ES-I3 (cell line): ENCODE results near the gene EXOG.

Experiments
- H3K36me3 ChIP-seq: 2 replicates; pipeline ENCODE4 v1.6.1; 2013; ENCODE audit warnings: mild to moderate bottlenecking, low read length, control low read depth, moderate library complexity; ENCODE audit not compliant: insufficient read depth
- H3K4me1 ChIP-seq: 2 replicates; pipeline ENCODE4 v1.6.1; 2013; ENCODE audit warnings: mild to moderate bottlenecking, control low read depth, low read length; ENCODE audit not compliant: insufficient read depth
- H3K9ac ChIP-seq: 2 replicates; pipeline ENCODE4 v1.6.1; 2013; ENCODE audit warnings: low read depth, mild to moderate bottlenecking, low read length, moderate library complexity
- H3K9me3 ChIP-seq: 2 replicates; pipeline ENCODE4 v1.6.1; 2013; ENCODE audit warnings: mild to moderate bottlenecking, low read length, moderate library complexity; ENCODE audit not compliant: control insufficient read depth, insufficient read depth

Gene EXOG

DNA sequence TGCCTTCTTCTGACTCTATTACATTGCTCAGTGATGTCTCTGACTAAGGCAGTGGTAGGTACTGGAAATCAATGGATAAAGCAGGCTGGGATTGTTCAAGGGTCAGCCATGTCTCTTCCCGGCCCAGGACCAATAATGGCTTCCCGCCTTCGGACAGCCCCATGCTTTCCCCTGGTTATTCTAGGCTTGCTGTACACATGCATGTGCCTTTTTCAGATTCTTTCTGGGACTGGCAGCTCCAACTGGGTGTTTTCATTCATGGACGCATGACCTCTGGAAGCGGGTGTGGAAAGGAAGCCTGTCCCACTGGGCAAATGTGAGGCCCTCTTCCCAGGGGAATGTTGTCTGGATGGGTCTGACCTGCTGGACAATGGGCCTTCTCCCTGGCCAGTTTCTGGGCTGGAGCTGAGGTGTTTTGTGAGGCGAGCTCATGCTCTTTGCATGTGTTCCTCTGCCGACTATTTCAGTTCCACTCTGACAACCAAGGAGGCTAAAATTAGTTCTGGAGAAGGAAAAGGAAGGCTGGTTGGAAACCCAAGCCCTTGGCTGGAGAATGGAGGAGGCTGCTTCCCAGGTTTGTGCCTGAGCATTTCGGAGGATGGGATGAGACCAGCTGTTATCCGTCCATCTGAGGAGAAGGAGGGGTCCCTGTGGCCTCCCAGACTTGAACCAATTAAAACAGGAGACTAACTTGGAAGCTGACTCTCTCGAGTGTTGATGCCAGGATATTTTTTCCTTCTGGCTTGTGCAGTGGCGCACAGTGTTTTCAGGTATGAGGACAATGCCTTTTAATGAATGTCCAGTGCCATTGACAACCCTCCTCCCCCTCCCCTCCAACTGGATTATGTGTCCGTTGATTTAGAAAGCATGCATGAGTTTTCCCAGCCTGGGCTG, 35.5 kb upstream of the EXOG start:
- Histone ChIP-seq H3K36me3 (no peaks in the 10 kb centered on the region), H3K9me3 (no peaks in the 10 kb centered on the region), H3K4me1 (peaks cover 18% of the 10 kb centered on the region; the same call in 1 of the 2 replicates), H3K9ac (no peak overlapping the region)

DNA sequence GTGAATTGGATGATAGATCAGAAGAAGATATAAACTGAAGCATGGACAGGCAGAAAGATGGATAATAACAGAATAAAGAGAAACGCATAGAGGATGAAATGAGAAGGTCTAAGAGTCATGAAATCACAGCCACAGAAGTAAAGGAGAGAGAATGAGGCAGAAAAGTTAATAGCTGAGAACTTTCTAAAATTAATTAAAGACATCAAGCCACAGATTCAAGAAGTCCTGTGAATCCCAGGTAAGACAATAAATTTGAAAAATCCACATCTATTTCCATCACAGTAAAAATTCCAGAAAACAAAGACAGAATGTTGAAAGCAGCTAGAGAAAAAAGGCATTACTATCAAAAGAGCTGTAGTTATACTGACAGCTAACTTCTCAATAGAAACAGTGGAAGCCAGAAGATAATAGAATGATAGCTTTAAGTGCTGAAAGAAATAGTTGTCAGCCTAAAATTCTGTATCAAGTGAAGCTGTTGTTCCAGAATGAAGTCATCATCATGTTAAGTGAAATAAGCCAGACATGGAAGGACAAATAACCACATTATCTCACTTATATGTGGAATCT, 30.5 kb upstream of the EXOG start:
- peaks cover 19% of the 10 kb centered on the region for H3K9me3 ChIP-seq
- H3K9ac ChIP-seq, result no peak overlapping the region

DNA sequence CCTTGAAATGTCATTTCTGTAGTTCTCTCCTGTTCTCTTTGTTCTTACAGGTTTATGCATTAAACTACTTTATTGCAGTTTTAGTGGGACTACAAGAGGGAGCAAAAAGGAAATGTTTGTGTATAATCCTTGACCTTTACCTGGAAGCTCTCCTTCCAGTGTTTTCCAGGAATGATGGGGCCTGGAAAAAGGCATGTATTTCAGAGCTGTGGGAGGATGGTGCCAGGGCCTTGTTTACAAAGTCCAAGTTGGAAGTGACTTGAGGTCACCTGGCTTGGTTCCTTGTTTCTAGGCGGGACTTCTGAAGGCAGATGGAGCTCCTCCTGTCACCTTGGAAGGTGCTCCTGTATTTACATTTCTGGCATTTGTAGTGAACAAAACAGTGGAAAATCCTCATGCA, 27.4 kb upstream of the EXOG start:
- Histone ChIP-seq H3K9me3 (peaks cover 21% of the 10 kb centered on the region), H3K36me3 (no peaks in the 10 kb centered on the region; the same call in 1 of the 2 replicates), H3K9ac (no peak overlapping the region), H3K4me1 (no peaks in the 10 kb centered on the region)

More for the DNA sequence above, 30.5 kb upstream of the EXOG start:
- Histone ChIP-seq H3K4me1 (no peaks in the 10 kb centered on the region), H3K36me3 (no peaks in the 10 kb centered on the region; the same call in 1 of the 2 replicates)

DNA sequence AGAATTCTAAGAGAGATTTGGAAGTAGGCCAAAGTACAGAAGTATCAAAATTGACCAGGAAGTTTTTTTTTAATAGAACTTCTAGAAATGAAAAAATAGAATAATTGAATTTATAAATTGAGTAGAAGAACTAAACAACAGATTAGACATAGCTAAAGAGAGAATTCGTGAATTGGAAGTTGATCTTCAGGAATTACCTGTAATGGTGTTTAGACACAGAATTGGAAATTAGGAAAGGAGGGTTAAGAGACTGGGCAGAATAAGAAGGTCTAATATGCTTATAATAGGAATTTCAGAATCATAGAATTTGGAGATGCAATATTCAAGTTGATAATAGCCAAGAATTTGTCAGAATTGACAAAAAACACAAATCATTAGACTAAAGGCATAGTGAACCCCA, 26.3 kb upstream of the EXOG start:
- no peaks in the 10 kb centered on the region; the same call in 1 of the 2 replicates for H3K36me3 ChIP-seq

DNA sequence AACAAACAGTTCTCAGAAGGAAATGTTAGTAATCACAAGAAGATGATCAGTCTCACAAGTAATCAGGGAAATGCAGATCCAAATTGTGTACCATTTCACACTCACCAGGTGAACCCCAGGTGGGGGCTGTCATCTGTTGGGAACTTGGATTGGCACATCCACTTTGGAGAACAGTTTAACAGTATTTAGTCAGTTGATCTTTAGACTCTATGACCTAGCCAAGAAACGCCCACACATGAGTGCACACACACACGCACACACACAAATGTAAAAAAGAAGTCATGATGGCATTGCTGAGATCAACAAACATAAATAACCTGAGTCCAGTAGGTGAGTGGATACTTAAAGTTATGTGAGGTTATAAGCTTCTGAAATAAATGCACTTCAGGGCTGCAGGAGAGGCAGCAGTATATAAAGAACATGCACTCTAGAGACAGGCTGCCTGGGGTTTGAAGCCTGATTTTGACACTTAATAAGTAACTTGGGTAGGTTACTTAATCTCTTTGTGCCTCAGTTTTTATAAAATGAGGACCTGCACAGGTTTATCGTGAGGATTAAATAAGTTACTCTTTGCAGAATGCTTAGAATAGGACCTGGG, 24.8 kb upstream of the EXOG start:
- Histone ChIP-seq H3K9ac (no peak overlapping the region), H3K36me3 (no peaks in the 10 kb centered on the region; the same call in 1 of the 2 replicates), H3K9me3 (peaks cover 18% of the 10 kb centered on the region), H3K4me1 (no peaks in the 10 kb centered on the region)

More for the DNA sequence above, 26.3 kb upstream of the EXOG start:
- H3K9ac ChIP-seq, result no peak overlapping the region
- peaks cover 21% of the 10 kb centered on the region for H3K9me3 ChIP-seq
- H3K4me1 ChIP-seq, result no peaks in the 10 kb centered on the region

DNA sequence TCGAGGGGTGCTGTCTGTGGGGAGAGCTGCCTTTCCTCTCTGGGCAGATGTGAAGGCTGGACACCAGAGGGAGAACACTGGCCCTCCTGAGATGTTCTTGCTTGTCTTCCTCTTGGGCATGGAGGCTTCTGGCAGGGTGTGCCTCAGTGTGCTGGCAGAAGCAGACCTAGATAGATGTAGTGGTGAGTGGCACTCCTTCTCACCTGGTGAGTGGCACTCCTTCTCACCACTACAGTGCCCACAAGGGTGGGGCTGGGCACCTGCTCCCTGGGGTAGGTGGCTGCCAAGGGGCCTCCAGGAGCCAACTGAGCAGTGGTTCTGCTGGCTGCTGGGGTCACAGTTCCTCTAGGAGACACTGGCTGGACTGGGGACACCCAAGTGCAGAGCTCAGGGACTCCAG, 23.8 kb upstream of the EXOG start:
- Histone ChIP-seq H3K9ac (no peak overlapping the region), H3K9me3 (peaks cover 18% of the 10 kb centered on the region), H3K4me1 (no peaks in the 10 kb centered on the region), H3K36me3 (no peaks in the 10 kb centered on the region; the same call in 1 of the 2 replicates)

DNA sequence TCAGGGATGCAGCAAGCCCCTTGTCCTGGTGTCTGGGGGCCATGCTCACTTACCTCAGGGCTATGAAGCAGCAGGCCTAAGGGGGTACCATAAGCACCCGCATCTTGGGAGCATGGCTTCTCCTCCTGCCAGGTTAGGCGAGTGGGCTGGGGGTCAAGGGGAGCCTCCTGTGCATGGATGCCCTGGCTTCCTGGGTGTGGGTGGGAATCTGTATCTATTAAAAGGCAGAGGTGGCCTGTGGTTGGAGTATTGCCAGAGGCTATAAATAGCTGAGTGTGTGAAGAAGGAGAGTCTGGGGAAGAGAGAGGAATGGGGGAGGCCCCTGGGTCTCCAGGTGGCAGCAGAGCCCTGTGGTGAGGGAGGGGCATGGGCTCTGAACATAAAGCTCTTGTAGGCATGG, 22.9 kb upstream of the EXOG start:
- Histone ChIP-seq H3K9ac (no peak overlapping the region), H3K4me1 (no peaks in the 10 kb centered on the region), H3K9me3 (peaks cover 18% of the 10 kb centered on the region), H3K36me3 (no peaks in the 10 kb centered on the region; the same call in none of the 2 replicates)

DNA sequence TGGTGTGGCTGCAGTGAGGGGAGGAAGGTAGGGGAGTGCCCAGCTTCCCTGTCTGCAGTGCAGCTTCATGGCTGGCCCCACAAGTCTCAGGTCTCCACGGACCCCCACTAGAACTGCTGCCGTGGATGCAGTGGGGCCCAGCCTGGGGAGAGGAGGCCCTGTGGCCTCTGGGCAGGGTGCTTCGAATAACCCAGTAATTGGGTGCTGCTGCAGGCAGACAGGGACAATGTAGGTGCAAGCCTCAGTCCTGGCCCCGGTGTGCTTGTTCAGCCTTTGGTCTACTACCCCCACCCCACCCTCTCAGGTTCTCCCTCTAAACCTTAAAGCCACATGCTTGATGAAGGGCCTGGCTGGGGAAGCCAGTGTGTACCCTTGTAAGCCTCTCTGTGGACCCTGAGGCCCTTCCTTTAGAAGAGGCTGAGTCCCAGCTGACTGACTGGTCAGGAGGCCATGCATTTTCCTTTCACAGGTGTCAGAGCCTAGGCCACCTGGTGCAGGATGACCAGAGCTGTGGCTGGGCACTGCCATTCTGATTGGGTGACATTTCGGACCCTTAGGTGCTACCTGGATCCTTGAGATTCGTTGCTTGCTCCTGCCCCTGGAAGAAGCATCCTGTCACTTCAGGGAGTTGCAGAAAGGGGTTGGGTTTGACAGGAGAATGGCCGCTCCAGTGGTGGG, 21.1 kb upstream of the EXOG start:
- Histone ChIP-seq H3K9ac (no peak overlapping the region), H3K36me3 (peaks cover 3% of the 10 kb centered on the region)

DNA sequence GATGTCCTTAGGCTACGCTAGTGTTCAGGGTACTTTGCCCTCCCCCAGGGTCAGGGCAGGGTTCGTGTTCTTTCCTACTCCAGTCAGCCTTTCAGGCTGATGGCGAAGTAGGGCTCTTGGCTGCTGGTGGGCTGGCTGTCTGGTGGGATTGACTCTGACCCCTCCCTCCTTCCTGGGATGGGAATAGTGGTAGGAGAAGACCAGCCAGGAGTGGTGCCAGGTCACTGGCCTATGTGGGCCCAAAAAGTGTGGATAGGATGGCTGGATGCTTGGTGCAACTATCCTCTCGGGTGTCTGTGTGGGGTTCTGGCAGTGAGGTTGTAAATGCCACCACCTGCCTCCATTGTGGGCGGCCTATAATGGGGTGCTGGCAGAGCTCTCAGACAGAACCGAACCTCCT, 20.4 kb upstream of the EXOG start:
- Histone ChIP-seq H3K4me1 (no peaks in the 10 kb centered on the region), H3K9me3 (peaks cover under 1% of the 10 kb centered on the region; the same call in 1 of the 2 replicates), H3K9ac (no peak overlapping the region), H3K36me3 (peaks cover 7% of the 10 kb centered on the region)

More for the DNA sequence above, 21.1 kb upstream of the EXOG start:
- H3K9me3 ChIP-seq, result peaks cover 7% of the 10 kb centered on the region
- no peaks in the 10 kb centered on the region for H3K4me1 ChIP-seq

DNA sequence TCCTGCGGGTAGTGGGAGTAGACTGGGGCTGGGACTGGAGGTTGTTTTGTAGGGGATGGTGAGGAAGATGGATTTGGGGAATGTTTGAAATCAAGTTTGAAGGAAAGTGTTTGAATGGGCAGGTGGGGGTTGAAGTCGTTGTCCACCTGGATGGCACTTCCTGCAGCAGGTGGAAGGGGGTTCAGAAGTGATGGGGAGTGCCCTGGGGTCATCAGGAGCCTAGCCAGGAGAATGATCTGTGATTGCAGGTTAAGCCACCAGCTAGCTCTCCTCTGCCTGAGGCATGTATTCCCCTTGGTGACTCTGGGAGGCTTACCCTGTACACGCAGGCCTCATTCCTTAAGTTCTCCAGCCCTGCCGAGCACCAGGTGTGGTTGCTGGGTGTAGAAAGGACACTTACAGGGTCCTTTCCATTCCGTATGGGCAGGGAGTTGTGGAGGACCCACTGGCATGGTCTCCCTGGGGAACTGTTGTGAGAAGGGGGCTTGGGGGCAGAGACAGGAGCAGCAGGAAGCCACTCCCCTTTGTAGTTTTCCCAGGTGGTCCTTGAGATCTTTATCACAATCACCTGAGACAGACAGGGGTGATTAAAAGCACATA, 19.9 kb upstream of the EXOG start:
- H3K4me1 ChIP-seq, result no peaks in the 10 kb centered on the region
- H3K36me3 ChIP-seq, result peaks cover 8% of the 10 kb centered on the region
- H3K9ac ChIP-seq, result no peak overlapping the region
- no peaks in the 10 kb centered on the region for H3K9me3 ChIP-seq

DNA sequence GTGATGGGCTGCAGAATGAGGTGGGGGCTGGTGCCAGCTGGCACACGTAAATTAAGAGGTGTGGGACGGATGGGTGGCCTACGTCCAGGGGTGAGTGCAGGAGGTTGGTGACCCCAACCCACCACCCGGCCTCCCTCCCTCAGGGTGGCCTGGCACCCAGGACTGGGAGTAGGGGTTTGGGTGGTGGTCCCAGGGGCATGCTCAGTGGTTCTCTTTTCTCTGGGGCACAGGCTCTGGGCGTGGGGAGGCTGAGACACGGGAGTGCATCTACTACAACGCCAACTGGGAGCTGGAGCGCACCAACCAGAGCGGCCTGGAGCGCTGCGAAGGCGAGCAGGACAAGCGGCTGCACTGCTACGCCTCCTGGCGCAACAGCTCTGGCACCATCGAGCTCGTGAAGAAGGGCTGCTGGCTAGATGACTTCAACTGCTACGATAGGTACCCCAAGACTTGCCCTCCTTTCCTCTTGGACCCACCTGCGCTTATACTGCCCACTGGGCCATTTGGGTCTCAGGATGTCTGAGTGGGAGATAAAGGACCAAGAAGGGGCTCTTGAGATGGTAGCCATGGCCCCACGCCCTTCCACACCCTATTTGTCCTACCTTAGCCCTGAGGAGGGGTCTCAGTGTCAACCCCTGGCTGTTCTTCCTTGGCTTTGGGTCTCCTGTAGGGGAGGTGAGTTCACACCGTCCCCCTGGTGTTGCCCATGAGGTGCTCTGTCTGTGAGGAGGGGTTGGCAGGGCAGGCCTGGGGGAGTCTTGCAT, 18.9 kb upstream of the EXOG start:
- Histone ChIP-seq H3K36me3 (peaks cover 8% of the 10 kb centered on the region), H3K9ac (no peak overlapping the region), H3K4me1 (no peaks in the 10 kb centered on the region), H3K9me3 (no peaks in the 10 kb centered on the region)

DNA sequence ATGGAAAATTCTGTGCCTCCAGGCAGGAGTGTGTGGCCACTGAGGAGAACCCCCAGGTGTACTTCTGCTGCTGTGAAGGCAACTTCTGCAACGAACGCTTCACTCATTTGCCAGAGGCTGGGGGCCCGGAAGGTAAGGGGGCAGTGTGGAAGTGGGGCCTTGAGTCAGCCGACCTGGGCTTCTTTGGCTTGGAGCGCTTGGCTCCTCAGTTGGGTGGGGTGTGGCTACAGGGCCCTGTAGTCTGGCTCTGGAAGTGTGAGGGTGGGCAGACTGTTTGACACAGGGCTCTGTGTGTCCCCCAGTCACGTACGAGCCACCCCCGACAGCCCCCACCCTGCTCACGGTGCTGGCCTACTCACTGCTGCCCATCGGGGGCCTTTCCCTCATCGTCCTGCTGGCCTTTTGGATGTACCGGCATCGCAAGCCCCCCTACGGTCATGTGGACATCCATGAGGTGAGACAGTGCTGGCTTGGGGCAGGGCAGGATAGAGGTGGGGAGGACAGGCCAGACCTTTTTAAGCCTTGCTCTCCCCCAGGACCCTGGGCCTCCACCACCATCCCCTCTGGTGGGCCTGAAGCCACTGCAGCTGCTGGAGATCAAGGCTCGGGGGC, 18.2 kb upstream of the EXOG start:
- H3K9me3 ChIP-seq, result no peaks in the 10 kb centered on the region
- H3K36me3 ChIP-seq, result peaks cover 12% of the 10 kb centered on the region
- H3K4me1 ChIP-seq, result no peaks in the 10 kb centered on the region
- no peak overlapping the region for H3K9ac ChIP-seq

DNA sequence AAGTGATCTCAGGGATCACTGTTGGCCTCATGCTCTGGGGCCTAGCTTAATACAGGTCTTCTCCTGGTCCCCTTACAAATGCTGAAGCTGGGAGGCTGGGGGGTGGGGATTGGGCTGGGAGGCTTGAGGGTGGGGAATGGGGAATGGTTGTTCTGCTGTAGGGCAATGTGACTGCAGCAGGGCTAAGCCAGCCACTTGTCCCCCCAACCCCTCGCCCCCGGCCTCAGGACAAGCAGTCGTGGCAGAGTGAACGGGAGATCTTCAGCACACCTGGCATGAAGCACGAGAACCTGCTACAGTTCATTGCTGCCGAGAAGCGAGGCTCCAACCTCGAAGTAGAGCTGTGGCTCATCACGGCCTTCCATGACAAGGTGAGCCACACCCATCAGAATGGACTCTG, 17.2 kb upstream of the EXOG start:
- Histone ChIP-seq H3K36me3 (peaks cover 14% of the 10 kb centered on the region), H3K9me3 (no peaks in the 10 kb centered on the region), H3K9ac (no peak overlapping the region), H3K4me1 (no peaks in the 10 kb centered on the region)
